Vagina (tissue), 2 donors: Measurements from ENCODE around the gene LBHD1.

Source experiments
- POLR2AphosphoS5 ChIP-seq, 2 donors: sonication (generic); formaldehyde crosslinking; IDR thresholded peaks; one replicate each; pipeline ENCODE4 v1.9.0; 2017; ENCODE audit warnings: antibody characterized with exemption in 2 of 2, mild to moderate bottlenecking in 2 of 2, low read depth in 1 of 2; ENCODE audit not compliant: insufficient read depth in 1 of 2
- TF ChIP-seq, protein P1 (sequence below), 3 experiments: fragments of 450-650 bp in 2 of 3; fragments of 200-600 bp in 1 of 3; sonication (generic) in 1 of 3; IDR thresholded peaks; one replicate each; pipeline ENCODE4 v1.5.1; 2017 to 2019; ENCODE audit warnings: antibody characterized with exemption in 3 of 3, mild to moderate bottlenecking in 2 of 3, moderate library complexity in 2 of 3

DNA sequence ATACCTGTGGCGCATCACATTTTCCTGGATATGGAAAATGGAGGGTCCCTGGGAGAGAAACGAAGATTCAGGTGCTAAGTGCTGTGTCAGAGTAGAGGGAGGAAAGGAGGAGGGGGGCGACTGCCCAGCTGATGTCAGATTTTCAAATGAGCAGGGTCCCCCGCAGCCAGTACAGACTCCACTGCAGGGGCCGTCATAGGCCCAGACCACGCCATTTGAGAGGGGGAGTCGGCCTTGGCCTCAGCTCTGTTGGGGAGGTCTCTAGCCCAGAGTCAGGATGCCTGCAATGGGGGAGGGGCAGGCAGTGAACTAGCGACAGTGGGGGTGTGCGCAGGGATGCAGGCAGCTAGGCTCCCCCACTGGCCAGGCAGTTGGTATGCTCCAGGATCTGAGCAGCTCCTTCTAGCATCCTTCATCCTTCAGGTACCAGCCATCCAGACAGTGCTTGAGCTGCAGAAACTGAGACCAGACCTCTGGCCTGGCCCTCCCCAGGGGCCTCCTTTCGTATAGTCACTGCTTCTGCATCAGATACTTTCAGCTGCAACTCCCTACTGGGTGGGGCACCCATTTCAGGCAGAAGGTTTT lies 35.3 kb upstream of the LBHD1 start, which contains the start of the genes BSCL2 and GNG3:
- TF ChIP-seq, protein P1, sequence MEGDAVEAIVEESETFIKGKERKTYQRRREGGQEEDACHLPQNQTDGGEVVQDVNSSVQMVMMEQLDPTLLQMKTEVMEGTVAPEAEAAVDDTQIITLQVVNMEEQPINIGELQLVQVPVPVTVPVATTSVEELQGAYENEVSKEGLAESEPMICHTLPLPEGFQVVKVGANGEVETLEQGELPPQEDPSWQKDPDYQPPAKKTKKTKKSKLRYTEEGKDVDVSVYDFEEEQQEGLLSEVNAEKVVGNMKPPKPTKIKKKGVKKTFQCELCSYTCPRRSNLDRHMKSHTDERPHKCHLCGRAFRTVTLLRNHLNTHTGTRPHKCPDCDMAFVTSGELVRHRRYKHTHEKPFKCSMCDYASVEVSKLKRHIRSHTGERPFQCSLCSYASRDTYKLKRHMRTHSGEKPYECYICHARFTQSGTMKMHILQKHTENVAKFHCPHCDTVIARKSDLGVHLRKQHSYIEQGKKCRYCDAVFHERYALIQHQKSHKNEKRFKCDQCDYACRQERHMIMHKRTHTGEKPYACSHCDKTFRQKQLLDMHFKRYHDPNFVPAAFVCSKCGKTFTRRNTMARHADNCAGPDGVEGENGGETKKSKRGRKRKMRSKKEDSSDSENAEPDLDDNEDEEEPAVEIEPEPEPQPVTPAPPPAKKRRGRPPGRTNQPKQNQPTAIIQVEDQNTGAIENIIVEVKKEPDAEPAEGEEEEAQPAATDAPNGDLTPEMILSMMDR (IDR thresholded peaks at IDR 0.05): no peak
- no peak for TF ChIP-seq POLR2AphosphoS5 (IDR thresholded peaks at IDR 0.05; ENCODE audit: insufficient read depth in 1 of 2, low read depth in 1 of 2)
